GM21367 (cell line): ENCODE results near the gene THUMPD1.
A peak's percentile ranks its signal among the peaks of the same experiment; 100 is the strongest.
"Not testable (repeated sequence)": the region's sequence is repeated elsewhere in the genome, so short reads cannot be mapped to it uniquely, and the experiment has no call there.

ENCODE experiments used
- ATAC-seq: cut with Tn5 transposase; IDR thresholded peaks from one replicate; pipeline ENCODE4 v1.9.1; 2021; ENCODE audit not compliant: unreplicated experiment

THUMPD1 gene

GRCh38 chr16:20741554-20742285 lies at the start of gene THUMPD1:
Gene THUMPD1, minus strand, starts transcription at chr16:20741818. Its CDS starts 79 bp downstream, at chr16:20741739.
- ATAC-seq = peak; percentile 77

GRCh38 chr16:20789130-20789529 lies 47.5 kb upstream of the THUMPD1 start:
- no peak for ATAC-seq

GRCh38 chr16:20784204-20784603 lies 42.6 kb upstream of the THUMPD1 start:
- no peak for ATAC-seq

GRCh38 chr16:20782470-20782869 lies 40.9 kb upstream of the THUMPD1 start:
- ATAC-seq = no peak

- no peak for ATAC-seq
Measured at GRCh38 chr16:20781697-20782096, 40.1 kb upstream of the THUMPD1 start.

- ATAC-seq = no peak
Measured at GRCh38 chr16:20774703-20775362, 33.2 kb upstream of the THUMPD1 start.

- ATAC-seq = no peak
Measured at GRCh38 chr16:20773679-20774078, 32.1 kb upstream of the THUMPD1 start.

- no peak for ATAC-seq
Measured at GRCh38 chr16:20768818-20769217, 27.2 kb upstream of the THUMPD1 start.

GRCh38 chr16:20768121-20768520 lies 26.5 kb upstream of the THUMPD1 start:
- no peak for ATAC-seq

- ATAC-seq = no peak
Measured at GRCh38 chr16:20767577-20767976, 26.0 kb upstream of the THUMPD1 start.

GRCh38 chr16:20766294-20766693 lies 24.7 kb upstream of the THUMPD1 start:
- ATAC-seq = no peak

- no peak for ATAC-seq
Measured at GRCh38 chr16:20765732-20766131, 24.1 kb upstream of the THUMPD1 start.

GRCh38 chr16:20764448-20764847 lies 22.8 kb upstream of the THUMPD1 start:
- ATAC-seq = not testable (repeated sequence)

- ATAC-seq = peak; percentile 97
Measured at GRCh38 chr16:20763461-20764232, 22.0 kb upstream of the THUMPD1 start, which contains the start of gene ACSM3. Gene ACSM3, plus strand, starts transcription at chr16:20764014. Its CDS starts 6,021 bp downstream, at chr16:20770035.

- ATAC-seq = no peak
Measured at GRCh38 chr16:20762404-20763123, 20.9 kb upstream of the THUMPD1 start.

GRCh38 chr16:20761175-20761574 lies 19.6 kb upstream of the THUMPD1 start:
- ATAC-seq = no peak

- ATAC-seq = no peak
Measured at GRCh38 chr16:20760346-20760745, 18.7 kb upstream of the THUMPD1 start.

GRCh38 chr16:20755799-20756198 lies 14.2 kb upstream of the THUMPD1 start:
- ATAC-seq = not testable (repeated sequence)

- ATAC-seq = no peak
Measured at GRCh38 chr16:20755238-20755637, 13.6 kb upstream of the THUMPD1 start.

- ATAC-seq = no peak
Measured at GRCh38 chr16:20753727-20754126, 12.1 kb upstream of the THUMPD1 start.

- no peak for ATAC-seq
Measured at GRCh38 chr16:20750558-20750957, 8.9 kb upstream of the THUMPD1 start.
